HepG2 (cell line): ENCODE data around the gene KIR3DL2. TPM values are rescaled to one million over a fixed set of nuclear protein-coding genes. Genes with fewer than 3 reads are reported as not detected.

ENCODE experiments used
- ATAC-seq: fragments of 200-7000 bp; cut with Tn5 transposase; 3 replicates; pipeline ENCODE4 v1.9.1; 2020; ENCODE audit warnings: mild to moderate bottlenecking, moderate library complexity
- BruUV-seq: library from RNA; stranded (reverse); fragments of 400-500 nt; replicated peaks from 2 replicates; lab custom pipeline; 2021; lab: Mats Ljungman, UMichigan
- CTCF ChIA-PET: fragments of 300-600 bp; formaldehyde crosslinking; extraction: SDS; loops from one replicate; lab custom pipeline; 2021; ENCODE audit warnings: low total read pairs, inconsistent platforms, low intra/inter-chr PET ratio; lab: Yijun Ruan, JAX
- POLR2A ChIA-PET: fragments of 350-600 bp; sonication (Branson Sonifier 250); formaldehyde crosslinking; loops from one replicate; lab custom pipeline; 2020; ENCODE audit warnings: antibody characterized with exemption, inconsistent platforms; lab: Yijun Ruan, JAX
- DNase-seq: peaks from one replicate; pipeline ENCODE4 v3.0.0-alpha.2; 2015; ENCODE audit warnings: low spot score
- FAIRE-seq: peaks from 3 replicates; lab custom pipeline; 2011; peaks lifted over from hg19 to GRCh38; lab: Jason Lieb, UNC
- H2AFZ ChIP-seq: one replicate; pipeline ENCODE4 v1.6.1; 2011; ENCODE audit warnings: low read length, inconsistent platforms
- H3K27ac ChIP-seq: fragments of 300-600 bp; 3 replicates; pipeline ENCODE4 v1.8.0; 2011; ENCODE audit warnings: mixed run types, mild to moderate bottlenecking, mixed read lengths, low read length, inconsistent platforms; ENCODE audit not compliant: insufficient read depth; ENCODE audit errors: extremely low read length
- H3K27me3 ChIP-seq, 2 experiments: fragments of 200-600 bp in 1 of 2; 2 replicates in 1 of 2; 3 replicates in 1 of 2; pipeline versions ENCODE4 v1.6.0 to v1.8.0; 2011; ENCODE audit warnings: low read length in 2 of 2, mild to moderate bottlenecking in 2 of 2, moderate library complexity in 2 of 2, inconsistent platforms in 1 of 2; ENCODE audit not compliant: insufficient read depth in 2 of 2, control insufficient read depth in 1 of 2
- H3K36me3 ChIP-seq, 2 experiments: fragments of 200-600 bp in 1 of 2; replicated peaks in 1 of 2; 2 replicates in 1 of 2; 3 replicates in 1 of 2; pipeline versions ENCODE4 v1.5.1 to v1.8.0; 2011; ENCODE audit warnings: low read length in 2 of 2, inconsistent platforms in 1 of 2; ENCODE audit not compliant: insufficient read depth in 2 of 2, control insufficient read depth in 1 of 2
- H3K4me1 ChIP-seq: 2 replicates; pipeline ENCODE4 v1.5.1; 2012; ENCODE audit warnings: low read length, inconsistent platforms; ENCODE audit not compliant: insufficient read depth
- H3K4me2 ChIP-seq: 2 replicates; pipeline ENCODE4 v1.6.0; 2011; ENCODE audit warnings: low read depth, low read length, inconsistent platforms
- H3K4me3 ChIP-seq, 3 experiments: fragments of 200-600 bp in 1 of 3; sonication (generic), shearing (Covaris generic) in 1 of 3; replicated peaks in 1 of 3; 2 replicates each; pipeline ENCODE4 v1.5.1; 2011 to 2016; ENCODE audit warnings: low read length in 3 of 3, inconsistent platforms in 2 of 3, low read depth in 2 of 3, mild to moderate bottlenecking in 2 of 3, control low read depth in 1 of 3, mixed read lengths in 1 of 3; ENCODE audit not compliant: insufficient read depth in 1 of 3
- H3K79me2 ChIP-seq: one replicate; pipeline ENCODE4 v1.6.1; 2011; ENCODE audit warnings: low read length, inconsistent platforms; ENCODE audit not compliant: insufficient read depth
- H3K9ac ChIP-seq: 2 replicates; pipeline ENCODE4 v1.6.0; 2011; ENCODE audit warnings: mild to moderate bottlenecking, low read depth, low read length, inconsistent platforms; ENCODE audit not compliant: insufficient read depth
- H3K9me3 ChIP-seq: 2 replicates; pipeline ENCODE4 v1.5.1; 2012; ENCODE audit warnings: mild to moderate bottlenecking, low read length
- H4K20me1 ChIP-seq: 2 replicates; pipeline ENCODE4 v1.6.0; 2011; ENCODE audit warnings: inconsistent platforms, mild to moderate bottlenecking, low read length, moderate library complexity; ENCODE audit not compliant: insufficient read depth
- HCFC1 ChIP-seq: fragments of 150-350 bp; IDR thresholded peaks from 2 replicates; pipeline ENCODE4 v1.6.1; 2014; ENCODE audit warnings: low read depth, low read length
- HINFP ChIP-seq: sonication (generic); formaldehyde crosslinking; IDR thresholded peaks from 2 replicates; pipeline ENCODE4 v1.4.0; 2020; ENCODE audit warnings: low read depth, mild to moderate bottlenecking, missing genetic modification reagents
- JDP2 ChIP-seq: sonication (generic); formaldehyde crosslinking; IDR thresholded peaks from 2 replicates; pipeline ENCODE4 v1.8.1; 2022; ENCODE audit warnings: missing genetic modification reagents, borderline replicate concordance
- NKX3-1 ChIP-seq: sonication (generic); formaldehyde crosslinking; IDR thresholded peaks from 2 replicates; pipeline ENCODE4 v1.5.0; 2020; ENCODE audit warnings: missing genetic modification reagents
- REL ChIP-seq: sonication (generic); formaldehyde crosslinking; conservative IDR thresholded peaks from 2 replicates; pipeline ENCODE4 v1.8.0; 2022; ENCODE audit warnings: mild to moderate bottlenecking, missing genetic modification reagents, moderate library complexity
- REST ChIP-seq, 2 experiments: IDR thresholded peaks; 2 replicates each; pipeline ENCODE4 v1.6.1; 2011 to 2012; ENCODE audit warnings: low read length in 2 of 2, borderline replicate concordance in 1 of 2, low read depth in 1 of 2, mild to moderate bottlenecking in 1 of 2, moderate library complexity in 1 of 2
- RFXAP ChIP-seq: sonication (generic); formaldehyde crosslinking; IDR thresholded peaks from 2 replicates; pipeline ENCODE4 v1.4.0; 2020; ENCODE audit warnings: missing genetic modification reagents, borderline replicate concordance
- SP1 ChIP-seq, 2 experiments: fragments of 450-650 bp in 1 of 2; sonication (generic) in 1 of 2; formaldehyde crosslinking in 1 of 2; IDR thresholded peaks; 2 replicates each; pipeline versions ENCODE4 v1.4.0 to v1.6.1; 2016 to 2020; ENCODE audit warnings: missing genetic modification reagents in 1 of 2
- USF2 ChIP-seq, 2 experiments: sonication (generic) in 1 of 2; formaldehyde crosslinking in 1 of 2; IDR thresholded peaks; 2 replicates each; pipeline versions ENCODE4 v1.5.1 to v1.6.1; 2011 to 2020; ENCODE audit warnings: borderline replicate concordance in 1 of 2, low read depth in 1 of 2, low read length in 1 of 2, mild to moderate bottlenecking in 1 of 2, missing genetic modification reagents in 1 of 2, moderate library complexity in 1 of 2
- ZBTB7A ChIP-seq: sonication (generic); formaldehyde crosslinking; IDR thresholded peaks from 2 replicates; pipeline ENCODE4 v1.8.0; 2022; ENCODE audit warnings: mild to moderate bottlenecking, missing genetic modification reagents
- ZNF121 ChIP-seq: sonication (generic); formaldehyde crosslinking; IDR thresholded peaks from 2 replicates; pipeline ENCODE4 v1.5.0; 2020; ENCODE audit warnings: mild to moderate bottlenecking, missing genetic modification reagents
- ZNF234 ChIP-seq: sonication (generic); formaldehyde crosslinking; conservative IDR thresholded peaks from 2 replicates; pipeline ENCODE4 v1.5.1; 2020; ENCODE audit warnings: mild to moderate bottlenecking, missing genetic modification reagents
- ZNF558 ChIP-seq: sonication (generic); formaldehyde crosslinking; IDR thresholded peaks from 2 replicates; pipeline ENCODE4 v1.9.0; 2022; ENCODE audit warnings: mild to moderate bottlenecking, missing genetic modification reagents, borderline replicate concordance
- ZNF562 ChIP-seq: sonication (generic); formaldehyde crosslinking; IDR thresholded peaks from 2 replicates; pipeline ENCODE4 v1.8.0; 2022; ENCODE audit warnings: missing genetic modification reagents, borderline replicate concordance
- ZNF672 ChIP-seq: sonication (generic); formaldehyde crosslinking; IDR thresholded peaks from 2 replicates; pipeline ENCODE4 v1.8.1; 2022; ENCODE audit warnings: missing genetic modification reagents
- ZNF800 ChIP-seq: sonication (generic); formaldehyde crosslinking; IDR thresholded peaks from 2 replicates; pipeline ENCODE4 v1.4.0; 2020; ENCODE audit warnings: missing genetic modification reagents
- WGBS: methylation state at CpG from one replicate; pipeline ENCODE4 v1.1.6; 2017; ENCODE audit warnings: low lambda C conversion rate; 5-methylcytosine and 5-hydroxymethylcytosine counted together
- in situ Hi-C: cut with HindIII; loops from 2 replicates; pipeline ENCODE4 v1.10.0; 2017; ENCODE audit warnings: low pct_unique_long_range_greater_than_20kb; ENCODE audit not compliant: extremely low pct_ligation_motif_present
- intact Hi-C: fragments of 100-400 bp; cut with micrococcal nuclease; formaldehyde crosslinking; loops from one replicate; pipeline ENCODE4 v1.10.0; 2022; ENCODE audit not compliant: unreplicated experiment
- polyA plus RNA-seq, 8 experiments: library from polyadenylated mRNA; depleted of rRNA in 3 of 8; stranded (reverse) in 7 of 8; unstranded in 1 of 8; fragments of >200 nt; fragmentation: Illumina TruSeq in 4 of 8; extraction: Trizol in 4 of 8; gene quantifications; 2 replicates each; pipeline versions ENCODE4 v1.2.1 to v1.2.3, GENCODE V29; 2011 to 2016; ENCODE audit warnings: low read depth in 4 of 8, missing spikeins in 1 of 8, mixed read lengths in 1 of 8; ENCODE audit not compliant: insufficient read depth in 1 of 8
- total RNA-seq, 5 experiments: library from RNA; depleted of rRNA; stranded (reverse); fragments of >200 nt; fragmentation: Illumina TruSeq; extraction: Trizol; gene quantifications; 2 replicates each; pipeline ENCODE4 v1.2.3, GENCODE V29; 2016; ENCODE audit warnings: low read depth in 1 of 5

Gene KIR3DL2
- total and polyA plus RNA-seq, 2 of the 13 experiments (the other 11 are each of a cell fraction or from before 2014, with no cell fraction given): not detected

GRCh38 chr19:54903303-54903702, 53.1 kb downstream of the KIR3DL2 start:
- Histone ChIP-seq H4K20me1 (no peaks in the 10 kb centered on the region), H3K4me2 (no peak overlapping the region), H3K79me2 (no peaks in the 10 kb centered on the region), H3K9ac (no peak overlapping the region), H3K4me1 (no peaks in the 10 kb centered on the region), H3K9me3 (no peaks in the 10 kb centered on the region), H3K27ac (no peak overlapping the region), H2AFZ (no peak overlapping the region), H3K4me3 (no peak overlapping the region), H3K36me3 (no peaks in the 10 kb centered on the region), H3K27me3 (peaks cover 2 to 16% of the 10 kb centered on the region in 2 experiments; a peak in 2 of 5 replicates)
- ChIA-PET CTCF (no interaction called here), POLR2A (no interaction called here)
- in situ Hi-C loops: no loop called here
- no TSS peak for BruUV-seq
- intact Hi-C loops: no loop called here
- no peak for DNase-seq
- FAIRE-seq: no peak
- ATAC-seq: no peak
- WGBS: 75% methylated on average over 6 of the region's 6 CpGs
- no peak for TF ChIP-seq REST (IDR thresholded peaks at IDR 0.05; ENCODE audit: borderline replicate concordance in 1 of 2, low read depth in 1 of 2, low read length in 2 of 2)
- no peak for TF ChIP-seq RFXAP (CRISPR knock-in tag)
- no peak for TF ChIP-seq HINFP
- no peak for TF ChIP-seq ZNF558
- TF ChIP-seq ZNF562: no peak
- no peak for TF ChIP-seq USF2 (IDR thresholded peaks at IDR 0.05; ENCODE audit: low read depth, low read length)
- TF ChIP-seq USF2 (CRISPR knock-in tag; IDR thresholded peaks at IDR 0.05; ENCODE audit: borderline replicate concordance): no peak
- no peak for TF ChIP-seq REL (CRISPR knock-in tag)
- TF ChIP-seq SP1 (IDR thresholded peaks at IDR 0.05): no peak
- TF ChIP-seq SP1 (CRISPR knock-in tag; IDR thresholded peaks at IDR 0.05): no peak
- TF ChIP-seq ZNF800: no peak
- no peak for TF ChIP-seq ZBTB7A
- TF ChIP-seq HCFC1: no peak
- no peak for TF ChIP-seq ZNF121
- TF ChIP-seq ZNF672 (CRISPR knock-in tag): no peak
- TF ChIP-seq JDP2 (CRISPR knock-in tag): no peak
- no peak for TF ChIP-seq ZNF234
- no peak for TF ChIP-seq NKX3-1 (CRISPR knock-in tag)
